Ascending aorta (tissue), 2 donors: ENCODE data around the gene DMTF1. TPM values are rescaled to one million over a fixed set of nuclear protein-coding genes. Genes with fewer than 3 reads are reported as not detected.
A peak's percentile ranks its signal among the peaks of the same experiment; 100 is the strongest.
"Not testable (repeated sequence)": the region's sequence is repeated elsewhere in the genome, so short reads cannot be mapped to it uniquely, and the experiment has no call there.

ENCODE experiments used
- DNase-seq, 2 donors: peaks; one replicate each; pipeline ENCODE4 v3.0.0-alpha.2; 2019; ENCODE audit warnings: low spot score in 2 of 2
- H3K27ac ChIP-seq, 2 donors: fragments of 200-600 bp; sonication (generic); one replicate each; pipeline ENCODE4 v1.5.1; 2016 to 2017; ENCODE audit warnings: mild to moderate bottlenecking in 1 of 2
- H3K27me3 ChIP-seq: fragments of 200-600 bp; sonication (generic); one replicate; pipeline ENCODE4 v1.5.1; 2017
- H3K36me3 ChIP-seq, 2 donors: fragments of 200-600 bp; sonication (generic); one replicate each; pipeline ENCODE4 v1.5.1; 2016
- H3K4me1 ChIP-seq, 2 donors: fragments of 200-600 bp; sonication (generic); one replicate each; pipeline ENCODE4 v1.5.1; 2016 to 2017; ENCODE audit warnings: mild to moderate bottlenecking in 1 of 2
- H3K4me3 ChIP-seq, 2 donors: fragments of 200-600 bp; sonication (generic); one replicate each; pipeline ENCODE4 v1.5.1; 2016 to 2017; ENCODE audit warnings: mild to moderate bottlenecking in 1 of 2
- H3K9me3 ChIP-seq, 2 donors: fragments of 200-600 bp; sonication (generic); one replicate each; pipeline ENCODE4 v1.5.1; 2016
- CTCF ChIP-seq, 3 experiments: fragments of 200-600 bp in 2 of 3; fragments of 450-650 bp in 1 of 3; sonication (generic) in 2 of 3; IDR thresholded peaks; one replicate each; pipeline ENCODE4 v1.5.1; 2016 to 2019; ENCODE audit warnings: antibody characterized with exemption in 3 of 3, mild to moderate bottlenecking in 1 of 3, moderate library complexity in 1 of 3
- intact Hi-C: fragments of 100-400 bp; cut with DNase I; formaldehyde crosslinking; loops from one replicate; pipeline ENCODE4 v1.15.1; 2023
- total RNA-seq: library from RNA; depleted of rRNA; stranded (reverse); fragments of >200 nt; gene quantifications from one replicate; pipeline ENCODE4 v1.1.0, GENCODE V29; 2016

DMTF1 gene
- total RNA-seq, 1 donor from 2014 or later, result 23.1 TPM

GRCh38 chr7:87199241-87199640 is 47.0 kb downstream of the DMTF1 start:
- TF ChIP-seq CTCF (IDR thresholded peaks at IDR 0.05), result no peak
- intact Hi-C loops, result no loop called here
- Histone ChIP-seq H3K36me3 (peaks cover 25 to 31% of the 10 kb centered on the region in 2 donors), H3K4me1 (no peaks in the 10 kb centered on the region), H3K27ac (no peak overlapping the region), H3K9me3 (no peaks in the 10 kb centered on the region), H3K27me3 (no peaks in the 10 kb centered on the region), H3K4me3 (no peak overlapping the region)
- DNase-seq, result no peak

- Histone ChIP-seq H3K36me3 (peaks cover 21 to 24% of the 10 kb centered on the region in 2 donors), H3K9me3 (peaks cover under 1 to 4% of the 10 kb centered on the region in 2 donors), H3K27me3 (no peaks in the 10 kb centered on the region), H3K4me3 (no peak overlapping the region), H3K27ac (peak overlapping the region in 1 of 2 donors; percentile 39), H3K4me1 (no peaks in the 10 kb centered on the region)
- no peak for DNase-seq
- intact Hi-C loops, result no loop called here
- TF ChIP-seq CTCF (IDR thresholded peaks at IDR 0.05), result no peak
Measured at GRCh38 chr7:87199700-87200450, 47.6 kb downstream of the DMTF1 start.

GRCh38 chr7:87202208-87202607 is 50.0 kb downstream of the DMTF1 start:
- H3K4me1 ChIP-seq, result no peaks in the 10 kb centered on the region
- no peak overlapping the region for H3K27ac ChIP-seq
- H3K36me3 ChIP-seq, result peaks cover 0 to under 1% of the 10 kb centered on the region in 2 donors
- TF ChIP-seq CTCF (IDR thresholded peaks at IDR 0.05), result no peak
- H3K9me3 ChIP-seq, result peaks cover 15 to 17% of the 10 kb centered on the region in 2 donors
- no peaks in the 10 kb centered on the region for H3K27me3 ChIP-seq
- H3K4me3 ChIP-seq, result no peak overlapping the region
- DNase-seq, result no peak
- intact Hi-C loops, result no loop called here

GRCh38 chr7:87202705-87203104 is 50.5 kb downstream of the DMTF1 start:
- Histone ChIP-seq H3K4me3 (no peak overlapping the region), H3K9me3 (peaks cover 15 to 17% of the 10 kb centered on the region in 2 donors), H3K27ac (no peak overlapping the region), H3K4me1 (no peaks in the 10 kb centered on the region), H3K27me3 (no peaks in the 10 kb centered on the region), H3K36me3 (no peaks in the 10 kb centered on the region)
- no peak for TF ChIP-seq CTCF (IDR thresholded peaks at IDR 0.05)
- intact Hi-C loops, result no loop called here
- no peak for DNase-seq

GRCh38 chr7:87203929-87204328 is 51.7 kb downstream of the DMTF1 start:
- peaks cover 15 to 17% of the 10 kb centered on the region in 2 donors for H3K9me3 ChIP-seq
- DNase-seq, H3K27ac ChIP-seq, H3K27me3 ChIP-seq, intact Hi-C loops, H3K36me3 ChIP-seq, H3K4me1 ChIP-seq, H3K4me3 ChIP-seq: not testable (repeated sequence)

- H3K27me3 ChIP-seq, result no peaks in the 10 kb centered on the region
- H3K27ac ChIP-seq, result no peak overlapping the region
- H3K9me3 ChIP-seq, result peaks cover 15 to 17% of the 10 kb centered on the region in 2 donors
- intact Hi-C loops, result no loop called here
- H3K4me3 ChIP-seq, result no peak overlapping the region
- no peaks in the 10 kb centered on the region for H3K36me3 ChIP-seq
- H3K4me1 ChIP-seq, result no peaks in the 10 kb centered on the region
- TF ChIP-seq CTCF (IDR thresholded peaks at IDR 0.05), result no peak
- DNase-seq, result no peak
Measured at GRCh38 chr7:87204933-87205332, 52.7 kb downstream of the DMTF1 start.

- H3K36me3 ChIP-seq, DNase-seq, H3K4me3 ChIP-seq, intact Hi-C loops, H3K4me1 ChIP-seq, H3K27me3 ChIP-seq, H3K27ac ChIP-seq: not testable (repeated sequence)
- peaks cover 15 to 17% of the 10 kb centered on the region in 2 donors for H3K9me3 ChIP-seq
Measured at GRCh38 chr7:87205701-87206100, 53.4 kb downstream of the DMTF1 start.
